Measurements from ENCODE around the gene EPB41L4B.

EPB41L4B gene

DNA sequence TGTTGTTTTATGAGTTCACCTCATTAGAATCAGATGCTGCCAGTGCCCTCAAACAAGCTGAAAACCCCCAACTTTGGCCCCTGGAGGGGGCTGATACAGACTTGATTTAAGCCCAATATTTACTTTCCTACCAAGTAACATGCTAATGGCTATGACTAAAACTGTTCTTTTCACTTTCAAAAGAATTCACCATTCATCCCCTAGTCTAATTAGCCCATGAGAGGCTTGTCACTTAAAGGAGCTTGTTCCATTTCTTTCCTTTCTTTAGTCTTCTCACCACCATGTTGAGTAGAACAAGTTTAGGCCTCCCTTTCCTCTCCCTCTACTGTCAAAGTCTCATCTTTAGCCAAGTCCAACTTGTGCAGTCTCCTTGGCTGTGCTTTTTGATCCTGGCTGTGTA lies 50.4 kb downstream of the EPB41L4B start:
- DNase-seq (ENCODE audit: low read depth in 2 of 2), result no peak

DNA sequence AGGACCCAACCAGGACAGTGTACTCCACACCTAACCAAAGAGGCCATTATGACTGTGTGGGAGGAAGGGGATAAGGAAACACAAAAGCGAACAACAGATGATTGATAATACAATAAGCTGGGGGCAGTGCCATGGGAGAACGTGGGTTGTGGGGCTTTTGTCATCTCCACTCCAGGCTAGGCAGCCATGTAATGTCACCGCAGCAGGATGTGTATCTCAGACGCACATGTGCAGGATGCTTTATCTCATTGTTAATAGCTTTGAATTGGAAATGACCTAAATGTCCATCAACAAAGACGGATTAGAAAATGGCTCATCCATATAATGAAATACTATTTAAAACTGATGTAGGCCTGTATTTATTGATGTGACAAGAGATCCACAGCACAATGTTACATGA lies 51.0 kb downstream of the EPB41L4B start:
- DNase-seq (ENCODE audit: low read depth in 2 of 2), result no peak

DNA sequence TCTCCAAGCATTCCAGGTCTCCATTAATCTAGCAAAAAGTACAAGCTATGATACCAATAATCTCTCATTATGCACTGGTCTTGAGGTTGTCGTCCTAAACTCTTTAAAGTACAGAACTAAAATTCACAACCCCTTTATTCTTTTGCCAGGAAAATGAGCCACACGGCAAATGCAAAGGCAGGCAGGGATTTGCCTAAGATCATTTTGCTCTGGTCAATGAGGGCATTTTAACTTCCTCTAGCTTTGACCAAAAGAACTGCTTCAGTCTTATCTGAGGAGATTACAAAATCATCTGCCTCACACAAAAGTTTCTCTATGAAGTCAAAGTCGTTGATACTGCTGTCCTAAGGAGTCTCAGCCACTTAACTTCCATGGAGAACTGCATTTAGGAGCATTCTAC lies 51.8 kb downstream of the EPB41L4B start:
- no peak for DNase-seq (ENCODE audit: low read depth in 2 of 2)

DNA sequence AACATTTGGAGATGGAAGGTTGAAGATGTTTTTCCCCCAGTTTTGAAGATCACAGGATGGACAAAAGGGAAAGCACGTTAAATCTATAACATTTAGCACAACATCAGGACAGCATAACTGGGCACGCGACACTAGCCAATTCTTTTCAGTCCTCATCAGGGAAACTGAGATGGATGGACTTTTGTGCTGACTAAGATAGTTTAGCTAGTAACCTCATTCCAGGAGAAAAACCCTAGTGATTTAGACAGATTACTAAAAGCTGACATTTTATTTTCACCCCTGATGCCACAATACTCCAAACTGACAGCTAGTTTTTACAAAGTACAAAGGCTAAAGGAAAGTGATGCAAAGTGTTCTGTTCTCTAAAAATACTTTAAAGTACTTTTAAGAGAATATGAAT lies 53.3 kb downstream of the EPB41L4B start:
- DNase-seq (ENCODE audit: low read depth in 2 of 2), result no peak

DNA sequence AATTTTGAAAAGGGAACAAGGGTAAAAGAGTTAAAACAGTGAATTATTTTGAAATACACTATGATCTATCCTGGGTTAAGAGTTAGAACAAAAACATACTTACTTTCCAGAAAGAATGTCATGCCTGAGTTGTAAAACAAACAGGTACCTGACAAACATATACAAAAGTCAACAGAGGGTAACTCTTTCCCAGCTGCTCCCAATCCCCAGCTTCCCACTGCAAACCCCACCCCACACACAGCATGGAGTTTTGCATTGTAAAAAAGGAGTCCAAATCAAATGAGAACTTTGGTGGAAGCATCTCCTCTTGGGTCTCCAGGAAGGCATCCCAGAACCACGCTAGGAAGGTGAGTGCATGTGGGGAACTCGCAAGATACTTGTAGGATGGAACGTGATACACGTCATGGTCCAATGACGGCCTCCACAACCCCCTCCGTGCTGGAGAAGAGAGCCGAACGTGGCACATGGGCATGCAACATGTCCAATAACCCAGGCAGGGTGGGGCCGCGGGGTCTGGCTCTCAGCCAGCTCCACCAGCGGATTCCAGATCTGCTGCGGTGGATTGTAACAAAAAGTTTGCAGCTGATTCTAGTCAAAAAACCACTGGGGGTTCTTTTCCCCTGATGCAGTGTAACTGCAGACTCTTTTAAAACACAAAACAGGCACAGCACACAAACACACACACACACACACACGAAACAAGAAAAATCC lies 55.8 kb downstream of the EPB41L4B start:
- no peak for DNase-seq (ENCODE audit: low read depth in 2 of 2)

DNA sequence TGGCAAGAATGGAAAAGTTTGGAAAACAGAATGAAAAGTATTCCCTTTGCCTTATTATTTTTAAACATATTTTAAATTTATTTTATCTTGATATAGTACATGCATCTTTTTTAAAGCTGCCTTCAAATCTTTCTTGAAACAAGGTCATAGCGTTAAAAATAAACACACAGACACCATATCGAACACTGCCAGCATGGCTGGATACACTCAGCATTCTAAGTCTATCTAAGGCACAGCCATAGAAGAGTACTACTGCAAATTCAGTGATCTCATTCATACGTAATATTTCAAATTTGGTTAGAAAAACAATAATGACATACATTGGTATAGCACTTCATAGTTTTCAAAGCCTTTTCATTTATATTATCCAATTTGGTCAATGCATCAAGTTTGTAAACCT lies 57.5 kb downstream of the EPB41L4B start:
- DNase-seq (ENCODE audit: low read depth in 2 of 2), result no peak

DNA sequence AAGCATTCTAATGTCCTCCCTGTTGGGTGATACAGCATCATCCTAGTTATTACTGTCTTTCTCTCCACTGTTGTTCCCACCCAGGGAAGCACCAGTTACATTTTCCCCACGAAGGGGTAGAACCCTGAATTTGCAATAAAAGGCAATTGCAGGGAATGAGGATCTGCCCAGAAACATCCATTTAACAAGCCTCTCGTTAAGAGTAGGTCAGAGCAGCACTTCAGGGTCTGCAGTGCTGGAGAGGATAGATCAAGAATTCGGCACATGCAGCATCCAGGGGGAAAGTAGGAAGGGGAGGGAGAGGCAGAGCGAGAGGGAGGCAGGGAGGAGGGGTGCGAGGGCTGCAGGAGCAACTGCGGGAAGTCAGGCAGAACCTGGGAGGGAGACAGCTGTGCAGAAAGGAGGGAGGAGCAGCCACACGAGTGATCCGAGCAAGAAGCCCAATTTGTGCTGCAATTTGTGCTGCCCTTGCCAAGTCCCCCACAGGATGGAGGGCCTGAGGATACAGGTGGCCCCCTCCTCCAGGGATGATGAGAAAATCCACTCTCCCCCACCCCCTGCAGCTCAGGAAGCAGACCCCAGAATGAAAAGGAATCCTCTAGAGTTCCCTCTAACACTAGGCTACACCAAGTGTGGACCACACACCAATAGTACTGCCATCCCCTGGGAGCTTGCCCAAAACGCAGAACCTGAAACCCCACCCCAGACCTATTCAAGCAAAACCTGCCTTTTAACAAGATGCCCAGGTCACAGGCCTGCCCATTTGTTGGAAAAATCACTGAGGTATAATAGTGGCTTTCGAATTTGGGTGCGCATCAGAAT lies 62.2 kb downstream of the EPB41L4B start:
- DNase-seq (ENCODE audit: low read depth in 2 of 2), result no peak

DNA sequence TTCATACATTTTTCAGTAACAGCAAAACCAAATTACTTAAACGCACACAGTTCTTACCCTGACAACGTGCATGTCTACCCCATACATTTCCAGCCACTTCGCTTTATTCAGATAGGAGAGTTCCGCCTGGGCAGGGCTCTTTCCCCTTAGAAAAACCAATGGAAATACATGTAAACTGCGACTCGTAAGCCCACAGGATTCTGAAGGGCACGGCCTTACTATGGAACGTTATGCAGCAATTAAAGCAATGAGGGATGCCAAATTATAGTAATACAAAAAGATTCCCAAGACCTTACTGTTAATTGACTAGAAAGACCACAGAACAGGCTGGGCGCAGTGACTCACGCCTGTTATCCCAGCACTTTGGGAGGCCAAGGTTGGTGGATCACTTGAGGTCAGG lies 64.5 kb downstream of the EPB41L4B start:
- DNase-seq (ENCODE audit: low read depth in 2 of 2), result peak in 1 of 2 experiments; percentile 12

DNA sequence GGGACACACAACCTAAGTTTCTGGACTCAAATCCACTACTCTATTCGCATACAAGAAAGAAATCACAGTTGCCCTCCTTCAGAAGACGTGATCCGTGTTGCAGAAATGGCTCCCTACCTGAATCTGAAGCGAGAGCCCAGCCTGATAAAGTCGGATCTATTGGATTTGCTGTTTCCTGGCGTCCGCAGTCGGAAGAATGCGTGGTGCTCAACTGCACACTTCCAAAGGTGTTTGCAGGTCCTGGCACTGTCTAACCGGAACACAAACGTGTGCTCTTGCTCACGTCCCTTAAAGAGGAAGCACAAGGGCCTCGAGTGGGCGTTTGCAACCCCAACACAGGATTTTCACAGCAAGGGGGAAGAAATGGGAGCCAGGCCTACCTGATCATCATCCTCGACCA lies 65.5 kb downstream of the EPB41L4B start:
- no peak for DNase-seq (ENCODE audit: low read depth in 2 of 2)

DNA sequence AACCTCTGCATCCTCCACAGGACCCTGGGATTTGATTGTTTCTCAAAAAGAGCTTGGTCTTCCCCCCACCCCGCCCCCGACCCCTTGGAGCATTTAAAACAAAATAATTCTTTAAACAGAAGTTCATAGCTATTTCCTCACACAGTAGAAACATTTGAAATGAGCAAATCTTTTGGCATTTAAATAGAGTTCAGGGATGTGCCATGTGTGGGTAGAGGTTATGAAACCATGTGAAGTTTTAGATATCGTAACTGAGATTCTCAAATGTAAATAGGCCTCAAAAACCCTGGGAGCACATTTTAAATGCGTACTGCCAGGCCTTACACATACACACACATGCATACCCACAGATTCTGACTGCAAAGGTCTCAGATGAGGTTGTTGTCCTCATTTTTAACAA lies 66.5 kb downstream of the EPB41L4B start:
- peak in 1 of 2 experiments; percentile 28 for DNase-seq (ENCODE audit: low read depth in 2 of 2)

DNA sequence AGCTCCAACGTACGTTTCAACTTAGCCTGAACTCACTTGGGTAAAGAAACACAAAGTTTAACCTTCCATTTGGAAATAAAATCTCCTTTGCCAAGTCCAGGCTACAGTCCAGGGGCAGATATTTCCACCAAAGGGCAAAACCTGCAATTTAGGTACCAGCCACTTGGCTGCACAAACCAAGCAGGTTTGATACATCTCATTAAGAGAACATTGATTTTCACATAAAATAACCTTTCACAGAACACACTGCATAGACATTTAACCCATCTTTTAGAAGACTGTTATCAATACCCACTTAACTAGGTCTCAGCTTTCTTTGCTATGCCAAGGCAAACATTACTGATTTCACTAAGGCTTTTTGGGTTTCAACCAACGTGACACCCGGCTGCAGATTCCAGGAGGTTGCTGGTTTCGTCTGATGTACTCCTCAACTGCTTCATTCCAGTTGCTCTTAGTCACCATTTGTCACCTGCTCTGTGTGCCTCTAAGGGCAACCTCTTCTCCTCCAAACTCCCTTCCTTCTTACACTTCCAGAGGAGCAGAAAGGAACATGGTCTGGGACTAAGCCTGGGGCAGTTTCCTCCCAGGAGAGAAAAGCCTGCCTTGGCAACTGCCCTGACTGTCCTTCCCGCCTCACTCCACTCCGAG lies 67.1 kb downstream of the EPB41L4B start:
- DNase-seq (ENCODE audit: low read depth in 2 of 2), result peak in 1 of 2 experiments; percentile 9

DNA sequence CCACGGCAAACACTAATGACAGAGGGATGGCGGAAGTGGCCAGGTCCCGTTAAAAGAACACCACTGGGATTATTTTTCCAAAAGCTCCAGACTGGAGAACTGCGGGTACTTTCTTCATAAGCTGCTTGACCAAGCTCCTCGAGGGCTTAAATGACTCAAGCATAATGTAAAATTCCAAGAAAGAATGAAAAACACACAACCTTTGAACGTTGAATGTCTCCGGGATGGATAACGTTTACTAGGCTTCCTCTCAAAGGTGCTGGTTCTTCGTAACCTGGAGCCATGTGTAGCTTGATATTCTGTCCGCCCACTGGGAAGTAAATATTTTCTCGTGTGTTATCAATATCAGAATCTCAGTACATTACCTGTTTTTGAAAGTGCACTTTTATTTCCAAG lies 67.6 kb downstream of the EPB41L4B start:
- DNase-seq (ENCODE audit: low read depth in 2 of 2), result no peak

DNA sequence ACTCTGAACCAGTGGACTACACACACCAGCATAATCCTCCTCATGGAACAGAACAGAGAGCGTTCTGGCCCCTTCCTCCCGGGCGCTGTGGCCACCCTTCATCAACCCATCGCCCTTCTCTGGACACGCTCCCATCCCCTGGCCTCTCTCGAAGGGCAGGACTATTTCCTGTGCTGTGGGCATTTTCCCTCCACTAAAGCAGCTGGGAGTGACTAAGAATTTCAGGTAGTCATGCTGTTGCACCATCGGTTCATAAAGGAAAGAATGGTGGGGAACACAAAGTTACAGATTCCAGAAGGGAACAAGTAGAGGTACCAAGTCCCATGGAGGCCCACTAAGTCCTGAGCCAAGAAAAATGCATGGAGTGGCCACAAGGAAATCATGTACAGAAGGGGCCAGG lies 68.6 kb downstream of the EPB41L4B start:
- no peak for DNase-seq (ENCODE audit: low read depth in 2 of 2)

DNA sequence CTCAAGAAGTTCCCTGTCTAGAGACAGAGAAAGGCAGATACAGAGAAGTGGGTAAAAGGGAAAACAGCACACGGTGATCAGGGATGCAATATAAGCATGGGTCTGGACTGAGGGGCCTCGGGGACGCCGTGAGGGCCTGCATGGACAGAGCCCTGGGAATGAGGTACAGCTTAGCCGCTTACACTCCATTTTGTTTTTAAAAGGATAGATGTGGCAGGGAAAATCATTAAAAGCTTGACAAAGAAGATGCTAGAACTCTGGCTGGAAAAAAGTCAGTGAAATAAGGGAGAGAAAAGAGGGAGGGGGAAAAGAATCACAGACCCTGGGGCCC lies 69.1 kb downstream of the EPB41L4B start:
- no peak for DNase-seq (ENCODE audit: low read depth in 2 of 2)

DNA sequence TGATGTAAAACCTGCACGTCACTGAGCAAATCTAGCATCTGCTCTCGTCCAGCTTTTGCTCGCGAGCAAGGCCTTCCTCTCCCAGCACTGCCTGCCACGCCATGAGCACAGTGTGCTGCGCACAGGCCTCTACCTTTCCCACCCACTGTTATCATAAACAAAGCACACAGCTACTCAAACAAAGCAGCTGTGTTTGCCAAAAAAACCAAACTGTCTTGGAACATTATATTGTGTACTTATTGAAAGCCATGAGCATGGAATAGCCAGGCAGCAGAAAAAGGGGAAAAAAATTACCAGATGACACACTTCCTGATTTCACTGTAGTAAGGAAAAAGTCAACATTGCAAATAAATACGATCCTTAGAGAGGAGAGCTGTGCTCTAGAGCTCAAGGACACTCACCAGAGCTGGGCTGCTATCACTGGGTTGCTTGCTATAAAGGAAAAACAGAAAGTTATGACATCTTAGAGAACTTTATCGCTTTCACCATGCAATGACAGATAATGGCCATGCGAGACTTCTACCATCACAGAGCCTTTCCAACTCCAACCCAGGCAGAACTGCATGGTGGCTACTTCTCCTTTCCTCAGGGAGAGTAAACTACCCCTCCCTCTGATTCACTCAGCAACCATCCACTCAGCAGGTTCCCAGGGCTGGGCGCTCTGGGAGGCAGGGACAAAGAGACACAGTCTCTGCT lies 69.6 kb downstream of the EPB41L4B start:
- no peak for DNase-seq (ENCODE audit: low read depth in 2 of 2)

DNA sequence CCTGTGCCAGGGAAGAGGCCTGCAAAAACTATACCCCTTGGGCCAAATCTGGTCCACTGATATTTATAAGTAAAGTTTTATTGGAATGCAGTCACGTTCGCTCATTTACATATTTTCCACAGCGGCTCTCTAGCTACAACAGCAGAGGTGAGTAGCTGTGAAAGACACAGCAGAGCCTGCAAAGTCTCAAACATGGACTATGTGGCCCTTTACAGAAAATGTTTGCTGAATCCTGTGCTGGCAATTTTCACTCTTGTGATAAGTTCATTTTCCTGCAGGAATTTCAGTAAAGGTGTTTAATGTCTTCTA lies 70.1 kb downstream of the EPB41L4B start:
- DNase-seq (ENCODE audit: low read depth in 2 of 2), result no peak

DNA sequence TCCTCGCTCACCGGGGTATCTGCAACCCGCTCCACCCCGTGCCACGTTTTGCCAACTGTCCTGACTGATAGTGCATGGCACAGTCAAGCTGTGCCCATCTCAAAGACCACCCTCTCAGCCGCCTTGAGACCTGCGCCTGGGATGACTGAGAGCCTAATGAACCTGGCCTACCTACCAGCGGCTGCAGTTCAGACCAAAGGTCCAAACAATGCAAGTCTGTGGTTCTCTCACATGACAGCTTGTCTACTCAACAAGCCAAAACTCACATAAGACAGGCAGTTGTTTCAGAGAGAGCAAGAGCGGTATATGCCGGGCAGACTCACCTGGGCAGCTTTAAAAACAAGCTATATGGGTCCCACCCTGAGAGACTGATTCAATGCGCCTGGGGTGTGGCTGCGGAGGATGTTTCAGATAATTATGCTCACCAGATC lies 70.5 kb downstream of the EPB41L4B start:
- DNase-seq (ENCODE audit: low read depth in 2 of 2), result no peak

DNA sequence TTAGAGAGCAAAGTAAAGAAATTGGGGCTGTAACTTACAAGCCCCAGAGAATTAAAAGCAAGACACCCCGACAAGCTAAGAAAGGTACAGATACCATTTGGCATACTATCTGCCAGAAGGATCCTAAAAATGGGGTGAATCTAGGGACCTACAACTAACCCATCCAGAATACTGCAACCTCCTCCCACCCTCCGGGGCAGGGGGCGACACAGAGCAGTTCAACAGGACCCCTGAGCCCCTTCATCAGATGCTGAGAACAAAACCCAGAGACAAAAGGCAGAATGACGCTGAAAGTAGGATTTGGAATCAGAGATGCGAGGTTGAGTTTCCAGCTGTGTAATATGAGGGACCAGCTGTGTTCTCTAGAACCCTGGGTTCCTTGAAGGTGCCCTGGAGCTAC lies 71.2 kb downstream of the EPB41L4B start:
- DNase-seq (ENCODE audit: low read depth in 2 of 2), result no peak

DNA sequence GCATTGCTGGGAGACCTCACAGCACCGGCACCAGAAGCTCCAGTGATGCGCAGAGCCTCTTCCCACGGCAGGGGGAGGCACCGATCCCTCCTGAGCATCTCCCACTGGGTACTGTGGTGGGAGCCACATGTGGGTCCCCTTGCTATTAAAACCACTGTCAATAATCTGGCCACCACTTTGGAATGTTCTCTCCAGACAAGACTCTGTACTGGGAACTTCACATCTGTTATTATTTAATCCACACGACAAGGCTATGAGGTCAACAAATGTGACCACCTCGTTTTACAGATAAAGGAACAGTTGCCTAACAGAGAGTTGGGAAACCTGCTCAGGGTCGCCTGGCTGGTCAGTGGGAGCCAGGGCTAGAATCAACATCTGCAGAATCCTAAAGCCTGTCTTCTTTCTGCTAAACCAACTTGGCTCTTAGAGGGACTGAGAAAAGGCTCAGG lies 72.7 kb downstream of the EPB41L4B start:
- no peak for DNase-seq (ENCODE audit: low read depth in 2 of 2)

DNA sequence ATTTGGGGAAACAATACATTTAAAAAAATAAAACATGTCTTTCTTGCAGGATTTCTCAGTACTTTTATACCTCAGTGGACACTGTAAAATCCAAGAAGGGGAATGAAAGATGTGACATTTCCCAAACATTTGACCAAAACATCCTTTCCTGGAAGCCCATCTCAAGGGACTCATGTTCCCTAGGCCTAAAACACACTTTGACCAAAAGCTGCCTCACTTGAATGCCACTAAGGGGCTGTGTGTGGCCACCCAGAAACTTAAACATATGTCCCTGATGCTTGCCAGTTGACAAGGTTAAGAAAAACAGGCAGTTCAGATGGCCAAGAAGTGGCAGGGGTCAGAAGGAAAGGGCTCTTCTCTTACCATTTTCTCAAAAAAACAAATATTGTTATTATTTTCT lies 73.6 kb downstream of the EPB41L4B start:
- no peak for DNase-seq (ENCODE audit: low read depth in 2 of 2)

DNA sequence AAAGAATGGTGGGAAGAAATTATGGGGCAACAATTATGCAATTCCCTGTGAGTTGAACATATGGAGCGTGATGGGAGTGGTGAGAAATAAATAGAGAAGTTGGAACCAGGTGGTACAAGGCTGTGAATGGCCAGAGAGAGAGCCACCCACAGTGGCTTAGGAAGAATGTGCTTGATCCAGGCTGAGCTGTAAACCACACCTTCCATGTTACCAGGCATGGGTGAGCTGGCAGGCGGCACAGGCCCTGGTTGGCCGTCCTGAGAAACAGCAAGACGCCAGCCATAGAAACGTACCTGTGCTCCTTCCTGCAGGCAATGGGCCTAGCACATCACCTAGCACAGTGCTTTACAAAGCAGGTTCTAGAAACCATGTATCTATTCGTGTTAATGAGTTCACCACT lies 74.3 kb downstream of the EPB41L4B start:
- DNase-seq (ENCODE audit: low read depth in 2 of 2), result no peak

DNA sequence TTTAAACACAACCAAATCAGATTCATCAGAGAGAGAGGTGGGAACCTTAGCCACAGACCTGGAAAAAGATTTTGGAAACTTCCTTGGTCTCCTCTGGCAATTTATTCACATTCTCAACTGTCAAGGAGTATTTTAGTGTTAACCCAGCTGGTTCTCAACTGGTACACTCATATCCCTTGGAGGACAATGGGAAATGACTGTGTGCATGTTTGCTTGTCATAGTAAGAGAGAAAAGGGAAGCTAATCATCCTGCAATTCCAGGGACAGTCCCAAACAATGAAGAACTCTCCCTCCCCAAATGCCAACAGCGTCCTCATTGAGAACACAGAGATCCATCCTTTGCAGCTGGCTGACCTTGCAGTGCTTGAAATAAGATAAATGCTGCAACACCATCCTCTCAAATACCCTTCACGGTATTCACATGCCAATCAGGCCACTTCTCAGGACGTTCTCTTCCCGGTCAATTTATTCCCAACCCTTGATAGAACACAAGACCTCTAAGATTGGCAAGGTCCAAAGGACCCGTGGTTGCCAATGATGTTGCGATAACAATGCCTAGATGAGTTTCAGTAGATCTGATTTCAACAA lies 75.5 kb downstream of the EPB41L4B start:
- no peak for DNase-seq (ENCODE audit: low read depth in 2 of 2)

All from fibroblast of skin of left biceps (primary cell).